GM23338 (cell line): Measurements from ENCODE around the gene CACNA2D3. TPM values are rescaled to one million over a fixed set of nuclear protein-coding genes. Genes with fewer than 3 reads are reported as not detected.

Experiments
- ATAC-seq: fragments of 200-7000 bp; cut with Tn5 transposase; 3 replicates; pipeline ENCODE4 v1.9.1; 2020
- DNase-seq: peaks from one replicate; pipeline ENCODE4 v3.0.0-alpha.2; 2015; ENCODE audit warnings: low spot score
- H2AFZ ChIP-seq: fragments of 200-600 bp; sonication (generic); 2 replicates; pipeline ENCODE4 v1.8.0; 2016; ENCODE audit warnings: antibody characterized with exemption, mild to moderate bottlenecking, moderate library complexity
- H3F3A ChIP-seq: fragments of 200-600 bp; sonication (generic); replicated peaks from 2 replicates; pipeline ENCODE4 v1.8.0; 2017; ENCODE audit warnings: antibody characterized with exemption, mixed run types, low read depth
- H3K27ac ChIP-seq: fragments of 200-600 bp; sonication (generic); 2 replicates; pipeline ENCODE4 v1.6.1; 2016; ENCODE audit warnings: low read depth
- H3K27me3 ChIP-seq: fragments of 200-600 bp; sonication (generic); 2 replicates; pipeline ENCODE4 v1.8.0; 2016; ENCODE audit warnings: mild to moderate bottlenecking, mixed run types, moderate library complexity; ENCODE audit not compliant: insufficient read depth
- H3K36me3 ChIP-seq: fragments of 200-600 bp; sonication (generic); 2 replicates; pipeline ENCODE4 v1.8.0; 2016; ENCODE audit warnings: mild to moderate bottlenecking; ENCODE audit not compliant: insufficient read depth
- H3K4me1 ChIP-seq: fragments of 200-600 bp; sonication (generic); 2 replicates; pipeline ENCODE4 v1.8.0; 2016; ENCODE audit warnings: mild to moderate bottlenecking, moderate library complexity; ENCODE audit not compliant: insufficient read depth
- H3K4me2 ChIP-seq: fragments of 200-600 bp; sonication (generic); 2 replicates; pipeline ENCODE4 v1.7.1; 2017; ENCODE audit warnings: mixed run types
- H3K4me3 ChIP-seq: fragments of 200-600 bp; sonication (generic); 2 replicates; pipeline ENCODE4 v1.6.1; 2016; ENCODE audit warnings: mixed run types
- H3K79me2 ChIP-seq: fragments of 200-600 bp; sonication (generic); replicated peaks from 2 replicates; pipeline ENCODE4 v1.8.0; 2017; ENCODE audit warnings: mild to moderate bottlenecking; ENCODE audit not compliant: insufficient read depth
- H3K9me2 ChIP-seq: fragments of 200-600 bp; sonication (generic); 2 replicates; pipeline ENCODE4 v1.8.0; 2017; ENCODE audit not compliant: insufficient read depth
- H4K20me1 ChIP-seq: fragments of 200-600 bp; sonication (generic); replicated peaks from 2 replicates; pipeline ENCODE4 v1.8.0; 2017; ENCODE audit warnings: mild to moderate bottlenecking; ENCODE audit not compliant: insufficient read depth
- H3K27ac Mint-ChIP-seq: 2 replicates; pipeline ENCODE4 v1.8.0; 2020; ENCODE audit warnings: inconsistent platforms, mild to moderate bottlenecking, moderate library complexity, mixed read lengths
- H3K27me3 Mint-ChIP-seq: 3 replicates; pipeline ENCODE4 v1.8.0; 2022; ENCODE audit warnings: low read depth, mild to moderate bottlenecking, moderate library complexity, mixed read lengths, inconsistent platforms; ENCODE audit not compliant: insufficient read depth, poor library complexity
- H3K36me3 Mint-ChIP-seq: 3 replicates; pipeline ENCODE4 v1.8.0; 2021; ENCODE audit warnings: low read depth, mild to moderate bottlenecking, inconsistent platforms, moderate library complexity, mixed read lengths
- H3K4me1 Mint-ChIP-seq: 3 replicates; pipeline ENCODE4 v1.8.0; 2020; ENCODE audit warnings: mild to moderate bottlenecking, inconsistent platforms, mixed read lengths
- H3K4me3 Mint-ChIP-seq: 3 replicates; pipeline ENCODE4 v1.8.0; 2021; ENCODE audit warnings: moderate library complexity, mild to moderate bottlenecking, inconsistent platforms, mixed read lengths
- H3K9me3 Mint-ChIP-seq: 3 replicates; pipeline ENCODE4 v1.8.0; 2020; ENCODE audit warnings: moderate library complexity, mild to moderate bottlenecking, inconsistent platforms, mixed read lengths
- CREB1 ChIP-seq: fragments of 250-450 bp; sonication (Bioruptor Pico); IDR thresholded peaks from 2 replicates; pipeline ENCODE4 v1.5.0; 2020; ENCODE audit warnings: low read depth, mild to moderate bottlenecking, moderate library complexity
- CTCF ChIP-seq, 2 experiments: fragments of 200-600 bp in 1 of 2; sonication (generic) in 1 of 2; conservative IDR thresholded peaks; 2 replicates each; pipeline versions ENCODE4 v1.5.1 to v1.6.1; 2016 to 2017; ENCODE audit warnings: antibody characterized with exemption in 2 of 2, low read depth in 2 of 2, mild to moderate bottlenecking in 2 of 2, moderate library complexity in 1 of 2
- ETS1 ChIP-seq: IDR thresholded peaks from 2 replicates; pipeline ENCODE4 v1.6.1; 2016; ENCODE audit warnings: antibody characterized with exemption
- JUNB ChIP-seq: IDR thresholded peaks from one replicate; pipeline ENCODE4 v1.6.1; 2016; ENCODE audit warnings: antibody characterized with exemption; ENCODE audit not compliant: unreplicated experiment
- NANOG ChIP-seq: IDR thresholded peaks from 2 replicates; pipeline ENCODE4 v1.6.1; 2016; ENCODE audit warnings: antibody characterized with exemption, borderline replicate concordance
- POLR2AphosphoS5 ChIP-seq: IDR thresholded peaks from 2 replicates; pipeline ENCODE4 v1.6.1; 2016; ENCODE audit warnings: antibody characterized with exemption, low read depth
- REST ChIP-seq: IDR thresholded peaks from one replicate; pipeline ENCODE4 v1.6.1; 2018; ENCODE audit warnings: antibody characterized with exemption; ENCODE audit not compliant: unreplicated experiment
- STAT1 ChIP-seq: IDR thresholded peaks from one replicate; pipeline ENCODE4 v1.6.1; 2016; ENCODE audit warnings: antibody characterized with exemption; ENCODE audit not compliant: unreplicated experiment
- ZNF114 ChIP-seq: fragments of 250-450 bp; sonication (Bioruptor Pico); IDR thresholded peaks from 2 replicates; pipeline ENCODE4 v1.5.0; 2020; ENCODE audit warnings: mild to moderate bottlenecking, moderate library complexity
- ZNF331 ChIP-seq: fragments of 250-450 bp; sonication (Bioruptor Pico); IDR thresholded peaks from 2 replicates; pipeline ENCODE4 v1.5.0; 2020; ENCODE audit warnings: low read depth, mild to moderate bottlenecking, moderate library complexity
- ZNF462 ChIP-seq: fragments of 250-450 bp; sonication (Bioruptor Pico); IDR thresholded peaks from 2 replicates; pipeline ENCODE4 v1.5.0; 2020; ENCODE audit warnings: mild to moderate bottlenecking, moderate library complexity
- polyA plus RNA-seq: library from polyadenylated mRNA; unstranded; fragments of >200 nt; fragmentation: Nextera tagmentation; extraction: Ambion mirVana; gene quantifications from 2 replicates; pipeline ENCODE4 v1.2.1, GENCODE V29; 2016
- total RNA-seq: library from RNA; depleted of rRNA; stranded (reverse); fragments of >200 nt; shearing (Covaris generic); gene quantifications from 2 replicates; pipeline ENCODE4 v1.2.3, GENCODE V29; 2014

CACNA2D3 gene
- total and polyA plus RNA-seq, 2 experiments from 2014 or later = 2.2 to 2.3 TPM

GRCh38 chr3:54511766-54512365 is 389.5 kb downstream of the CACNA2D3 start:
- Histone ChIP-seq H3F3A (no peaks in the 10 kb centered on the region), H4K20me1 (no peaks in the 10 kb centered on the region), H3K27ac (no peak overlapping the region), H3K79me2 (no peaks in the 10 kb centered on the region), H3K27me3 (no peaks in the 10 kb centered on the region), H3K4me2 (no peak overlapping the region), H3K9me2 (peaks cover 13% of the 10 kb centered on the region; the same call in 1 of the 2 replicates), H3K4me1 (no peaks in the 10 kb centered on the region), H3K36me3 (no peaks in the 10 kb centered on the region), H2AFZ (no peak overlapping the region), H3K4me3 (no peak overlapping the region)
- H3K4me3 Mint-ChIP-seq = no peak overlapping the region
- DNase-seq (no peak), ATAC-seq (no peak)
- H3K27ac Mint-ChIP-seq = no peak overlapping the region
- peaks cover 9% of the 10 kb centered on the region for H3K27me3 Mint-ChIP-seq
- TF ChIP-seq ZNF331 (CRISPR knock-in tag) = no peak
- TF ChIP-seq JUNB = no peak
- TF ChIP-seq ZNF462 (CRISPR knock-in tag) = no peak
- TF ChIP-seq ZNF114 (CRISPR knock-in tag) = no peak
- TF ChIP-seq ETS1 = no peak
- no peak for TF ChIP-seq CTCF (conservative IDR thresholded peaks at IDR 0.05; ENCODE audit: low read depth in 2 of 2)
- no peak for TF ChIP-seq STAT1
- TF ChIP-seq POLR2AphosphoS5 = no peak
- TF ChIP-seq REST = no peak
- TF ChIP-seq CREB1 (CRISPR knock-in tag) = no peak
- no peak for TF ChIP-seq NANOG
- peaks cover 9% of the 10 kb centered on the region; the same call in 2 of the 3 replicates for H3K9me3 Mint-ChIP-seq
- H3K36me3 Mint-ChIP-seq = peaks cover 3% of the 10 kb centered on the region; the same call in 1 of the 3 replicates
- no peaks in the 10 kb centered on the region for H3K4me1 Mint-ChIP-seq
